GM19351 (cell line): ENCODE data around the gene HSPG2.

Source experiments
- ATAC-seq: cut with Tn5 transposase; IDR thresholded peaks from one replicate; pipeline ENCODE4 v1.9.1; 2021; ENCODE audit warnings: mild to moderate bottlenecking, moderate library complexity; ENCODE audit not compliant: unreplicated experiment

HSPG2 gene

DNA sequence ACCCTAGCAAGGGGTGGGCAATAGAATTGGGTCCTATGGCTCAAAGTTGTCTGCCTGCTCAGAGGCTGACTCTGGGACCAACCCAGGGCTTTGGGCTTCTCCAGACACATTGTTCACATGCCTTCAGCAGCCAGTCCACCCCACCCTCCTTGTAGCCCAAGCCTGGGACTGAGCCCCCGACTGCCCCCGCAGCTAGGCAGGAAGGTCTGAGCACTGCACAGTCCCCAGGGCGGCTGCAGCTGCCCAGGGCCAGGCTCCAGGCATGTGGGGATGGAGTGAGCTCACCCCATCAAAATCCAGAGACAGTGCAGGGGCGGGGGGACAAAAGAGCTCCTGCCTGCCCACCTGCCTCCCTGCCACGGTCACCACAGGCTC lies 35.6 kb downstream of the HSPG2 start:
- no peak for ATAC-seq

DNA sequence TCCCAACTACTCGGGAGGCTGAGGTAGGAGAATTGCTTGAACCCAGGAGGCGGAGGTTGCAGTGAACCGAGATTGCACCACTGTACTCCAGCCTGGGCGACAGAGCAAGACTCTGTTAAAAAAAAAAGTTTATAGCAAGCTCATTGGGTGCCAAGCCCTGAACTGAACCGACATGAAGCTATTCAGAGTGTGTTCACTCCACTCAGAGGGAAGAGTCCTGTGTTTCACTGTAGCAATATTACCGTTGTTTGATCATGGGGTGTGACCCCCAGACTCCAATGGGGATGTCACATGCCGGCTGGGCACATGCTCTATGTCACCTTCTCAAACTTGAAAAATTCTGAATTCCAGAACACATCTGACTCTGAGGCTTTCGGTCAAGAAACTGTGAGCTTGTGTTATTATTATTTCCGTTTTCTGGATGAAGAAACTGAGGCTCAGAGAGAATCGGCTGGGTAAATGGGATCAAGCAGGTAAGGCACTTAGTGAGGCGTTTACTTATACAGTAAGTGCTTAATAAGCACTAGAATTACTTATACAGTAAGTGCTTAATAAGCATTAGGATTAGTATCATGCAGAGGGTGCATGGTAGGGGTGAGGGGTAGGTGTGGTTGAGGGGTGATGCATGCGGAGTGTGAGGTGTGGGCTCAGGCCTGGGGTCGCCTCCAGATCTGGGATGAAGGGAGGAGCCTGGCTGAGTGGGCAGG lies 36.2 kb downstream of the HSPG2 start:
- no peak for ATAC-seq

DNA sequence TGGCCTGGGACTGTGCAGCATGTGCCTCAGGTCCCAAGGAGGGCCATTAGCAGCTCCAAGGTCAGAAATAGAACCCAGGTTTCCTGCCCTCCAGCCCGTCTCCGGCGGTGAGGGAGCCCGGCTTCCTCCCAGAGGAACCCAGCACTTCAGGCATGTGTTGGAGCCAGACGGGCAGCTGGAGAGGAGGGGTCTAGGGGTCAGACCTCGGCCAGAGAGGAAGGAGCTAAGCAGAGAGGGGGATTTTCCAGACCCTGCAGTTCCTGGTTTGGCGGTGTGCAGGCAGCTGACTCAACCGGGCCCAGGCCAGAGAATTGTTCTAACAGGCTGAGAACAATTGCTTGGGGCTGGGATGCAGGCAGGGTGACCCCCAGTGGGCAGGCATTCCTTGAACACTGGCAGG lies 37.1 kb downstream of the HSPG2 start:
- no peak for ATAC-seq

DNA sequence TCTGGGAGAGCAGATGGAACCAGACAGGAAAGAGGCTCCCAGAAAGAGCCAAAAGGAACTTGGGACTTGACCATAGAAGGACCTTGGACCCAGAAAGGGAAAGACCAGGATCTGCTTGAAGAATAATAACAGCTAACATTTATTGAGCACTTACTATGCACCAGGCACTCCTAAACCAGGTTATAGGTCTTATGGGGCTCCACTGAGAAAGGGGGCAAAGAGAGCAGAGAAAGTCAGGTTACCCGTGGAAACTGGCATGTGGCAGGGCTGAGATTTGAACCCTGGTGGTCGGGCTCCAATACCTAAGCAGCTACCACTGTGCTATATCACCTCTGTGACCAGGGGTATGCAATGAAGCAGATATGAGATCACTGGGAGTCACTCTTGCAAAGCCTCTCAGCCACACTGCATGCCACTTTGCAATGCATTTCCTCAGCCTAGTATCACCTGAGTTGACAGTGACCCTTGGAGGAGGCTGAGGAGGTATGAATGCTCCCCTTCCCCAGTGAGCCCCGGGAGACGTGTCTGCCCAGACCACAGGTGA lies 37.8 kb downstream of the HSPG2 start:
- no peak for ATAC-seq

DNA sequence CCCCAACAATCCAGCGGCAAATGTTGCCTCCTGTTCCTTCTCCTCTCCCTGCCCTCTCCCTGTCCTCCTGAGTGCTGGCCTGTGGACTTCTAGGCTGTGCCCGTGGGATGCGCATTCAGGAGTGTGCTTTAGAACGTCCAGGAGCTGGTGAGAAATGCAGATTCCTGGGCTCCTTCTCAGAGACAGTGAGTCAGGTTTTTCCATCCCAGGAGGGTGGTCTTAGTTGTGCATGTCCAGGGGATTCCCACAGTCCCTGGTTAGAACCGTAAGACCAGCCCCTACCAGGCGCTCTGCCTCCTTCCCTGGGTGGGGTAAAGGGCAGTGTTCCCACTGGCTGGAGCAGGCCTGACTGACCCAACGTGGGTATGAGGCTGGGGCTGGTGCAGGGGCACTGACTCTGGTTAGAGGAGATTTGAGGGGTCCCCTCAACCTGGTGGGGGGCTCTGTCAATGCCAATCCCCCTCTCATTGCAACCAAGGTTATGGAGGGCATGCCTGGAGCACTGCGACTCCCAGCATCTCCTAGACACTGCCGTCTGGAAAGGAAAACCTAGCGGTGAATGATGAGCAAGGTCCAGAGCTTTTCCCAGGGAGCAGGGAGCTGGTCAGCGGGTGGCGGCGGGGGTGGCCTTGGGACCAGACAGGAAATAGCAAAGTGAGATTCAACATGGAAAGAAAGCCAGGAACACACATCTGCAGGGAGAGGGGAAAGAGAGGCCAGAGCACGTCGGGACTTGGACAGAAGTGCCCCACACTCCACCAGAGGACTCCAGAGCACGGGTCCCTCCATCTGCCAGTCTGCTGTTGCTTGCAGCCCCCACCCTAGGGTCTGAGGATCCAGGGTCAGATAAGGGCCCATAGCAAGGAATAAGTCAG lies 38.5 kb downstream of the HSPG2 start:
- ATAC-seq, result no peak

DNA sequence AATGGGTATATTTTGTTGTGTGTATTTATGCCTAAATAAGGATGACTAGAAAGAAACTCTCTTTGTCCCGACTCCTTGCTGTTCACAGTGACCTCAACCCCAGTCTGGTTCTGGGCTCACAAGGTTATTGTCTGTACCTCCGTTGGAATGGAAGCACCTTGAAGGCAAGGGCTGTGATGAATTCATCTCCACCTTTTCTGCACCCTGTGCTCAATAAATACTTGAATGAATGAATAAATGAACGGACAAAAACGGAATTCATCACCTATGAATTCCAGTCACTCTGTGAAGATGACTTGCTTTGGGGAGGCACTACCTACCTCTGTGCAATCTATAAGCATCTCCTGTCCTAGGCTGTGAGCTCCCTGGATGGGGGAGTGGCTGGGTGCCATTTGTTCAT lies 39.3 kb downstream of the HSPG2 start:
- ATAC-seq, result no peak

DNA sequence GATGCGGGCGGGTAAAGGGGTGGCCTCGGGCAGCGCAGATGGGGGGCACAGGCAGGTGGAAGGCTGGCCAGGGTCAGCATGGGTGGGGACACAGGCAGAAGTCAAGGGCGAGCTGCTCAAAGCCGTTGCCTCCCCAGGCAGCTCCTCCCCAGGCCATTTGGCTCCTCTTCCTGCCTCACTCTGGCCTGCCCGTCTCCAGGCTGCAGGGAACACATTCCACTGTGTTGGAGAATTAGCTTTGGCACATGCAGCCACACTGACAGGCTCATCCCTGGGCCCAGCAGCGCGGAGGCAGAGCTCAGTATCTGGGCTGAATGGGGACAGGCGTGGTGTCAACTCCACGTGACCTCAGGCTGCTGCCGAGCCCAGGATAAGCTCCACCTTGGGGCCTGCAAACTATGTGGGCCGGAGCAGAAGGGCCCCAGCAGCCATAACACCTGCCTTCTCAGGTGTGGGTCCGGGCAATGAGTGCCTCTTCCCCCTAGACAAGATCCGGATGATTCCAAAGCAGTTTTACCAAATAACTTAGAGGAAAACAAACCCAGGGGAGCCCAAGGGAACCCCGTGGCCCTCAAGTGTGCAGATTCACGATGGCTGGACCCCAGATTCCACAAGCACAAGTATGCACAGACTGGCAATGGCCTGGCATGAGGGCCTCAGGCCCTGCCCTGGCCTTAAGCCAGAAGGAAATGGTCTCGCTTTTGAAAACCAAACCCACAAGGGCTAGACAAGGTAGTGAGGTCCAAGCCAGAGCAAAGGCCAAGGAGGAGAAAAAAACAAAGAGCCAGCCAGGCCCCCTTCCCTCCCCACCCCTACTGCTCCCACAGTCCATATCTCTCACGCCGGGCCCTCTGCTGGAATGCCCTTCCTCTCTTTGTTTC lies 40.2 kb downstream of the HSPG2 start:
- no peak for ATAC-seq

DNA sequence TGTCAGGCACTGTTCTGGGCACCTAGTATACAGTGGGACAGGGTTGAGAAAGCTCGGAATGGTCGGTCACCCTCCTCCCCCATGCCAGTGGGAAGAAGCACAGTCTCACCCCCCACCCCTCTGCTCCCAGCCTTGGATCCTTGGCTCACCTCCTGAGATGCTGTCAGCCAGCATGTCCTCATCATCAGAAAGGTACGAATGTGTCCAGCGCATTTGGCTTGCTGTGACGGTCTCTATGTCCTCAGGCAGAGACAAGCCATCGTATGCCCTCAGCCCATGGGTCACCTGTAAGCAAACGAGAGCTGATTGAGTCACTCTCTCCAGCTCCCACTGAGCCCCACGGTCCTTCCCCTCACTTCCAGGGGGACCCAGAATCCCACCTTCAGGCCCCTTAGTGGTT lies 41.1 kb downstream of the HSPG2 start:
- no peak for ATAC-seq

DNA sequence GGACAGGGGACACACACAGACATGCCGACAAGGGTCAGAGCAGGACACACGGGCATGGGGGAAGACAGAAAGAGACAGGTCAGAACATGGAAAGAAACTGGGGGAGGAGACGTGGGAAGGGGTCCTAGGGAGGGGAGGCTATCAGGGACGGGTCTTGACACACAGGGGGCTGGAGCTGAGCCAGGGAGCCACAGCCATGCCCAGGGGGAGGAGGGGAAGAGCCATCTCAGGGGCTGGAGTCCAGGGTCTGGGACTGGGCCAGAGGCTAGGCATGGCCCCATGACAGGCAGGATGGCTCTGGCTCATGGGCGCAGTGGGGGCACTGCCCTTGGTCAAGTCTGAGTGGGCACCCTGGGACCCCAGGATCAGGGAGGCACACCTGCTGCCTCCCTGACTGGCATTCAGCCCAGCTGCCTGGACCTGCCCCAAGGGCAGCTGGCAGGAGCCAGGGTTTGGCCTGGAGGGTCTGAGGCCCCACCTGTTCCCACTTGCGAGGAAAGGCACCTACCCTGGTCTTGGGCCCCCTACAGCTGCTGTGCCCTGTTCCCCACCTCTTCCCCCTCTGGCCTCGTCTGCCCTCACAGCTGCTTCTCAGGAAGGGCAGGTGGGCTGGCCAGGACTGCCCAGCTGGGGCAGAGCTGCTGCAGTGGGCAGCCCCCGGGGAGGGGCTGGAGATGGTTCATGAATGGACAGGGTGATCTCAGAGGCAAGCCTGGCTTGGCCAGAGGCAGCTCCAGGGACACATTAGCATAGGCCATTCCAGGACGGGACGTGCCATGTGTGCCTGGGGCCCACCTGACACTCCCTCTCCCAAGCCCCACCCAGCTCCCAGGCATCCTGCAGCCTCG lies 42.9 kb downstream of the HSPG2 start:
- ATAC-seq, result no peak

DNA sequence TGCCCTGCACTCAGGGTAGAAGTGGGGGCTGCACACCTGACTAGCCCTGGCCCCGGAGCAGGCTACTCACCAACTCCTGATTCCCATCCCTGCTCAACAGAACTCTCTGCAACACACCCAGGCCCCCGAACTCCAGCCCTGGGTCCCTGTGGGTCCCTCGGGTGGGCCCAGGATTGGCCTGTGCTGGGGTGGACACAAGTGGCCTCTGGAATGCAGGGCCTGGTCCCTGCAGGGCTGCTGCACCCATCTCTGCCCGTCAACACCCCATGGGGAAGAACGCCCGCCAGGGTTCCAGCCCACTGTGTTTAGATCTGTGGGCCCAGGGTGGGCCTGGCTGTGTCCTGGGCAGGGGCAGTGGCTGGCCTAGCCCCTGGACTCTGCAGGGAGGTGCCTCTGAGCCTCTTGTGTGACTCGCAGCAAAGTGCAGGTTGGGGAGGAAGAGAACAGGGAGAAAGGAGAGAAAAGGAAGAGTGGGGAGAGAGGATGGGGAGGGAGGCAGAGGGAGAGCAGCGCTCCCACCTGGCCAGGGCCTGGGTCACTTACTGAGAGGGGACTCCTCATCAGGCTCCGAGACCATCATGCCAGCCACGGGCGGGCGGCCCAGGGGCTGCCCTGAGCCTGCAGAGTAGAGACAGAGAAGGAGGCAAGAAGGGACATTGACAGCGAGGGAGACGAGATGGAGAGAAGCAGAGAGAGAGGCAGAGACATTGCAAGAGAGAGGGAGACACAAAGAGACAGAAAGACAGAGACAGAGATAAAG lies 43.9 kb downstream of the HSPG2 start:
- no peak for ATAC-seq

DNA sequence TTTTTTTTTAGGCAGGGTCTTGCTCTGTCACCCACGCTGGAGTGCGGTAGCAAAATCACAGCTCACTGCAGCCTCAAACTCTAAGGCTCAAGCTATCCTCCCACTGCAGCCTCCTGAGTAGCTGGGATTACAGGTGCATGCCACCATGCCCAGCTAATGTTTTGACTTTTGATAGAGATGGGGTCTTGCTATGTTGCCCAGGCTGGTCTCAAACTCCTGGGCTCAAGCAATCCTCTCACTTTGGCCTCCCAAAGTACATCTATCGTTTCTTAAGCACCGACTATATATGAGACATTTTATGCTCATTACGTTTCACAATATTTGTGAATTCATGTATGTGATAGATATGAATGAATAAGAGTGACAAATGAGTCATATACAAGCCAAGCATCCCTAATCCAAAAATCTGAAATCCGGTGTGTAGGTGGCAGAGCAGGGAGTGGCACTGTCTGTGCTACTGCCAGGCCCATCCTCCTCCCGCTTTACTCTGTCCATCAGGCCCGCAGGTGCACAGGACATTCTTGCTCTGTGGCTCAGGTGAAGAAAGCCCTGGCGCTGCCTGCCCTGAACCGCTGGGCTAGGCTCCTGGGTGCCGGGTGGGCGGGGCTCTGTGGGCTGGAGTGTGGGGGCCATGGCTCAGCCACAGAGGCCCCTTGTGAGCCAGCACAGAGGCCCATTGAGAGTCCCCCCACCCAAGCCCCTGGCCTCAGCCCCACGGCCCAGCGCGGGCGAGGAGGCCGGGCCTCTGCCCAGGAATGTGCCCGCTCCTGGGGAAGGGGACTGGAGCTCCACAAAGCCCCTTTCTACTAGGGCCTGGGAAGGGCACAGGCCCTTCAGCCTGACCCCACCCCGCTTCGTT lies 45.3 kb downstream of the HSPG2 start:
- ATAC-seq, result no peak

DNA sequence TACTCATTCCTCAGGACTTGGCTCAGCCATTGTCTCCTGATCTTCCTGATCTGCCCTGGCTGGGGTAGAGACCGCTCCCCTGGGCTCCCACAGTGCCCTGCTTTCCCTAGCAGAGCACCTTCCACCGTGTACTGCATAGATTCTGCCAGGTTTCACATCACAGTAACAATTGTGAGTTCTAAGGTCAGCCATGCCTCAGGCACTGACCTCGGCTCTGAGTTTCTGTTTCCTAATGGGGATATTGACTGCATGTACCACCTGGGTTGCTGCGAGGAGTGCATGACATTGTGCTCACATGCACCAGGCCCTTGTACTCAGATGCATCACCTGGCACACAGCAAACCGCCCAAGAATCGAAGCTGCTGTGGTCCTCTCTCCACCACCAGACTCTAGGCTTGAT lies 46.0 kb downstream of the HSPG2 start:
- ATAC-seq, result no peak

DNA sequence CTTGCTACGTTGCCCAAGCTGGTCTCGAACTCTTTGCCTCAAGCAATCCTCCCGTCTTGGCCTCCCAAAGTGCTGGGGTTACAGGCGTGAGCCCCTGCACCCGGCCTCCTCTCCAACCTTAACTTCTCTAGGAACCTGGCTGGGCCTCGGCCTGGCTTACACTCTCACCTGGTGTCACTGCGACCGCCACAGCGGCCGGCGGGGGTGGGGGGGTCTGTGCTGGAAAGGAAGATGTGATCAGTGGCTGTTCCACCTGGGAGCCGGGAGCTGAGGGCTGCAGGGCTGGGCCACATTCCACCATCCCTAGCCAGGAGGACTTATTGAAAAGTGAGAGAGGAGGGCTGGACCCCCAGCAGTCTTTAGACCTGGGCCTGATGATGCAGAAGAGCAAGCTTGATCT lies 48.6 kb downstream of the HSPG2 start:
- ATAC-seq, result no peak

DNA sequence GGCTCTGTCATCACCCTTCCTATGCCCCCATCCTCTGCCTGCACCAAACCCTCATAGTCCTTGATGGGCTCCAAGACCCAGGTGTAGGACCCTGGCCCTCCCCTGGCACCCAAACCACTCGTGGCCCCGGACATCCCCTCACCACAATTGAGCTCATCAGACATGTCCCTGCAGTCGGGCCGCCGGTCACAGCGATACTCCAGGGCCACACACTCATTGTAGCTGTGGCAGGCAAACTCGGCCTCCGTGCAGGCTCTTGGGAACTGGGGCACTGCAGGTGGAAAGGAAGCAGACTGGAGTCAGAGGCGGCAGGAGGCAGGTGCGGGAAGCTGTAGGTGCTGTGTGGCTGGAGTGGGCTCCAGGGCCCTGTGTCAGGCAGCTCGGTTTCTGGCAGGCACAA lies 49.3 kb downstream of the HSPG2 start:
- no peak for ATAC-seq

DNA sequence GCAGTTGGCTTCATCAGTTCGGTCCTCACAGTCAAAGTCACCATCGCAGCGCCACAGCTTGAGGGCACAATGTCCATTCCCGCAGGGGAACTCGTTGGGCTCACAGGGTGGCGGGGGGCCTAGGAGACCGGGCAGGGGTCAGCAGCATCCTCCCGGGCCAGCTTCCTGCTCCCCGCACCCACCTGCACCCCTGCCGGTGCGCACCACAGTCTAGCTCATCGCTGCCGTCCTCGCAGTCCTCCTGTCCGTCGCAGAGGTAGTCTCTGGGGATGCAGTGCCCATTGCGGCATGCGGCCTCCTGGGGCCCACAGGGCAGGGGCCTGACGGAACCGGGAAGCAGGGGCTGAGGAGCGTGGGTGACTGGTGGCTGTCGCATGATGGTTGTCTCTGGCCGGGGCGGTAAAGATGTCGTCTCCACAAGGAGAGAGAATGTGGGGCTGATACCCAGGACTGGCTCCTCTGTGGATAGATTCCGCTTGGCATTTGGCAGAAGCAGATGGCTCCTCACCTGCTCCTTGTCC lies 49.8 kb downstream of the HSPG2 start:
- no peak for ATAC-seq

DNA sequence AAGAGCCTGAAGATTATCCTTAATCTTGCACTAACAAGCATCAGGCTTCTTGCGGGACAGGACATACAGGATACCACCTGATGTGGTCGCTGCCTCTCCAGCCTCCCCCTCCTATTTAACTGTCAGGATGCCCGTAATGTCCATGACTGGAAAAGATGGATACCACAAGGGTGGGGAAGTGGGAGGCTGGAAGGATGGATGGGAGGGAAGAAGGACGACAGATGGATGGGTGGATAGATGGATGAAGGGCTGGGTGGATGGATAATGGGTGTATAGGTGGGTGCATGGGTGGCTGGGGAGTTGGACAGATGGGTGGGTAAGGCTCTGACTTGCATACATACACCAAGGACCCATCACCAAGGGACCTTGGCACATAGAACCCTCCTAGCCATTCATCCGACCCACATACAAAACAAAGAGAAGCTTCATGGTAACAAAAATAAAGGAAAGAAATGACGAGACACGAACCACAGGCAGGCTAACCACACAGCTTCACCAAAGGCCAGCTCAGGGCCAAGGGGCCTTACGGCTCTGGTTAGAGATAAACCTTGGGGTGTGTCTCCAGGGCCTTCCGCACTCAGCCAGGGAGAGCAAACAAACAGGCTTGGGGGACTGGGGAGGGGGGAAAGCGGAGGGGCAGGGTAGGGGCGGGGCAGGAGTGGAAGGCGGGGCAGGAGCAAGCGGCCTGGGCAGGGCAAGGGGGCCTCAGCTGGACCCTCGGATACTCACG lies 50.5 kb downstream of the HSPG2 start:
- ATAC-seq, result no peak

DNA sequence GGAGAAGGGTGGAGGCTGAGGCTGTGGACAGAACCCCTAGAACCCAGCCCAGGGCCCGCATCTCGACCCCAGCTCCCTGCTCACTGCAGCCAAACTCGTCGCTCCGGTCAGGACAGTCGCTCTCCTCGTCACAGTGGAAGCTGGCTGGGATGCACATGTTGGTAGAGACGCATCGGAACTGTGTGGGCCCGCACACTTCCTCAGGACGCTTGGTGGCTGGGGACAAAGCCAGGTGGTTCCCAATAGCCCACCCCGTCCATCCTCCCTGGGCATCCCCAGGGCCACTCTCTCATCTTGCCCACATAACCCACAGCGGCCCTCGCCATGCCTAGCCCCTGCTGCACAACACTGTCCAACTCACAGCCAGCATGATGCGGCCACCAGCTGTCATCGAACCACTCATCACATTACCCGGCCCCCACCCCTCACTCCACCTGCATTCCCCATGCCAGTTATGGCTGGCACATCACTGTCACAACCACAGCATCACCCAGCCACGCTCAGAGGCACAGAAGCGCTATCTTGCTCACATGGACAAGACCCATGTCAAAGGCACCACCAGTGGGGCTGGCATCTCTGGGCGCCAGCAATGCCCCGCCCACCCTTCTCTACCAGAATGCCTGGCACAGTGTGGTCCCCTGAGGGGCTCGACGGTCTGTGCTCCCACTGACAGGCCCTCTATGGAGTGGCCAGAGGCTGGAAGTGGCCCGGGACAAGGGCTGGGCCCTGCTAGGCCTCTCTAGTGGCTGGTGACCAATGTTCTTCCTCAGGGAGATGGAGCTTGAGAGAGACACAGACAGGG lies 51.7 kb downstream of the HSPG2 start:
- no peak for ATAC-seq
